ENCODE measurements around the gene TSEN15. TPM values are rescaled to one million over a fixed set of nuclear protein-coding genes. Genes with fewer than 3 reads are reported as not detected.

TSEN15 gene
- total and polyA plus RNA-seq, 4 donors, result 9.1 to 21.9 (median 19.3) TPM

DNA sequence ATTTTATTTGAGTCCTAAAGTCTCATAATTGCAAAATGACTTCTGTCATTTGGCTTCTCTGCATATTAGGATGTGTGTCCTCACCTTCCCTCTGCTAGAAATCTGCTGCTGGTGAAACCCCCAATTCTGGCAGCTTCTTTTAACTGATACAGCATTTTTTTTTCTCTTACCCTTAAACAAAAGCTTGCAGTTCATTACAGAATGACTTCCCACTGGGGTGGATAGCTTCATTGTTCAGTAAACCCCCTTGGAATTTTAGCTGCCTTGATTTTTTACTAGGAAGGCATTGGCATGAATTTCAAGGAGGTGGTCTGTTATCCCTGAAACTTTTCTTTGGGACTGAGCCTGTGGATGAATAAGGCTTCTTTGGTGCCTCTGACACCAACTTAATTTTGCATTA is 16.8 kb downstream of the TSEN15 start:
- no peak for TF ChIP-seq NR2F2 (IDR thresholded peaks at IDR 0.05)
- no peak for TF ChIP-seq GABPA (IDR thresholded peaks at IDR 0.05 in 1 of 2, conservative IDR thresholded peaks at IDR 0.05 in 1 of 2)
- TF ChIP-seq, protein P1, sequence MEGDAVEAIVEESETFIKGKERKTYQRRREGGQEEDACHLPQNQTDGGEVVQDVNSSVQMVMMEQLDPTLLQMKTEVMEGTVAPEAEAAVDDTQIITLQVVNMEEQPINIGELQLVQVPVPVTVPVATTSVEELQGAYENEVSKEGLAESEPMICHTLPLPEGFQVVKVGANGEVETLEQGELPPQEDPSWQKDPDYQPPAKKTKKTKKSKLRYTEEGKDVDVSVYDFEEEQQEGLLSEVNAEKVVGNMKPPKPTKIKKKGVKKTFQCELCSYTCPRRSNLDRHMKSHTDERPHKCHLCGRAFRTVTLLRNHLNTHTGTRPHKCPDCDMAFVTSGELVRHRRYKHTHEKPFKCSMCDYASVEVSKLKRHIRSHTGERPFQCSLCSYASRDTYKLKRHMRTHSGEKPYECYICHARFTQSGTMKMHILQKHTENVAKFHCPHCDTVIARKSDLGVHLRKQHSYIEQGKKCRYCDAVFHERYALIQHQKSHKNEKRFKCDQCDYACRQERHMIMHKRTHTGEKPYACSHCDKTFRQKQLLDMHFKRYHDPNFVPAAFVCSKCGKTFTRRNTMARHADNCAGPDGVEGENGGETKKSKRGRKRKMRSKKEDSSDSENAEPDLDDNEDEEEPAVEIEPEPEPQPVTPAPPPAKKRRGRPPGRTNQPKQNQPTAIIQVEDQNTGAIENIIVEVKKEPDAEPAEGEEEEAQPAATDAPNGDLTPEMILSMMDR (IDR thresholded peaks at IDR 0.05; ENCODE audit: low read depth, low read length, missing input control), result no peak
- TF ChIP-seq RXRA (IDR thresholded peaks at IDR 0.05), result no peak
- TF ChIP-seq, protein P2, sequence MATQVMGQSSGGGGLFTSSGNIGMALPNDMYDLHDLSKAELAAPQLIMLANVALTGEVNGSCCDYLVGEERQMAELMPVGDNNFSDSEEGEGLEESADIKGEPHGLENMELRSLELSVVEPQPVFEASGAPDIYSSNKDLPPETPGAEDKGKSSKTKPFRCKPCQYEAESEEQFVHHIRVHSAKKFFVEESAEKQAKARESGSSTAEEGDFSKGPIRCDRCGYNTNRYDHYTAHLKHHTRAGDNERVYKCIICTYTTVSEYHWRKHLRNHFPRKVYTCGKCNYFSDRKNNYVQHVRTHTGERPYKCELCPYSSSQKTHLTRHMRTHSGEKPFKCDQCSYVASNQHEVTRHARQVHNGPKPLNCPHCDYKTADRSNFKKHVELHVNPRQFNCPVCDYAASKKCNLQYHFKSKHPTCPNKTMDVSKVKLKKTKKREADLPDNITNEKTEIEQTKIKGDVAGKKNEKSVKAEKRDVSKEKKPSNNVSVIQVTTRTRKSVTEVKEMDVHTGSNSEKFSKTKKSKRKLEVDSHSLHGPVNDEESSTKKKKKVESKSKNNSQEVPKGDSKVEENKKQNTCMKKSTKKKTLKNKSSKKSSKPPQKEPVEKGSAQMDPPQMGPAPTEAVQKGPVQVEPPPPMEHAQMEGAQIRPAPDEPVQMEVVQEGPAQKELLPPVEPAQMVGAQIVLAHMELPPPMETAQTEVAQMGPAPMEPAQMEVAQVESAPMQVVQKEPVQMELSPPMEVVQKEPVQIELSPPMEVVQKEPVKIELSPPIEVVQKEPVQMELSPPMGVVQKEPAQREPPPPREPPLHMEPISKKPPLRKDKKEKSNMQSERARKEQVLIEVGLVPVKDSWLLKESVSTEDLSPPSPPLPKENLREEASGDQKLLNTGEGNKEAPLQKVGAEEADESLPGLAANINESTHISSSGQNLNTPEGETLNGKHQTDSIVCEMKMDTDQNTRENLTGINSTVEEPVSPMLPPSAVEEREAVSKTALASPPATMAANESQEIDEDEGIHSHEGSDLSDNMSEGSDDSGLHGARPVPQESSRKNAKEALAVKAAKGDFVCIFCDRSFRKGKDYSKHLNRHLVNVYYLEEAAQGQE (IDR thresholded peaks at IDR 0.05), result no peak
- TF ChIP-seq FOXA2 (IDR thresholded peaks at IDR 0.05), result no peak
- no peak for TF ChIP-seq HNF4G (IDR thresholded peaks at IDR 0.05)
- TF ChIP-seq EGR1 (IDR thresholded peaks at IDR 0.05; ENCODE audit: low read depth in 2 of 2), result no peak
- no peak for TF ChIP-seq SP1 (IDR thresholded peaks at IDR 0.05)
- TF ChIP-seq YY1 (IDR thresholded peaks at IDR 0.05), result no peak
- TF ChIP-seq FOXA1 (IDR thresholded peaks at IDR 0.05), result no peak
- TF ChIP-seq TAF1 (conservative IDR thresholded peaks at IDR 0.05), result no peak
- TF ChIP-seq RAD21 (IDR thresholded peaks at IDR 0.05), result no peak
- TF ChIP-seq HNF4A (conservative IDR thresholded peaks at IDR 0.05), result no peak
- no peak for TF ChIP-seq JUND (IDR thresholded peaks at IDR 0.05)
- TF ChIP-seq, protein P3, sequence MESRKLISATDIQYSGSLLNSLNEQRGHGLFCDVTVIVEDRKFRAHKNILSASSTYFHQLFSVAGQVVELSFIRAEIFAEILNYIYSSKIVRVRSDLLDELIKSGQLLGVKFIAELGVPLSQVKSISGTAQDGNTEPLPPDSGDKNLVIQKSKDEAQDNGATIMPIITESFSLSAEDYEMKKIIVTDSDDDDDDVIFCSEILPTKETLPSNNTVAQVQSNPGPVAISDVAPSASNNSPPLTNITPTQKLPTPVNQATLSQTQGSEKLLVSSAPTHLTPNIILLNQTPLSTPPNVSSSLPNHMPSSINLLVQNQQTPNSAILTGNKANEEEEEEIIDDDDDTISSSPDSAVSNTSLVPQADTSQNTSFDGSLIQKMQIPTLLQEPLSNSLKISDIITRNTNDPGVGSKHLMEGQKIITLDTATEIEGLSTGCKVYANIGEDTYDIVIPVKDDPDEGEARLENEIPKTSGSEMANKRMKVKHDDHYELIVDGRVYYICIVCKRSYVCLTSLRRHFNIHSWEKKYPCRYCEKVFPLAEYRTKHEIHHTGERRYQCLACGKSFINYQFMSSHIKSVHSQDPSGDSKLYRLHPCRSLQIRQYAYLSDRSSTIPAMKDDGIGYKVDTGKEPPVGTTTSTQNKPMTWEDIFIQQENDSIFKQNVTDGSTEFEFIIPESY (IDR thresholded peaks at IDR 0.05), result no peak
- TF ChIP-seq, protein P4, sequence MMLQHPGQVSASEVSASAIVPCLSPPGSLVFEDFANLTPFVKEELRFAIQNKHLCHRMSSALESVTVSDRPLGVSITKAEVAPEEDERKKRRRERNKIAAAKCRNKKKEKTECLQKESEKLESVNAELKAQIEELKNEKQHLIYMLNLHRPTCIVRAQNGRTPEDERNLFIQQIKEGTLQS (IDR thresholded peaks at IDR 0.05), result no peak
- TF ChIP-seq, protein P5, sequence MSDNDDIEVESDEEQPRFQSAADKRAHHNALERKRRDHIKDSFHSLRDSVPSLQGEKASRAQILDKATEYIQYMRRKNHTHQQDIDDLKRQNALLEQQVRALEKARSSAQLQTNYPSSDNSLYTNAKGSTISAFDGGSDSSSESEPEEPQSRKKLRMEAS (IDR thresholded peaks at IDR 0.05), result no peak
- DNase-seq (ENCODE audit: low spot score), result no peak
- H3K27me3 ChIP-seq (ENCODE audit: control insufficient read depth in 4 of 4, insufficient read depth in 4 of 4, low read length in 3 of 4), result no peaks in the 10 kb centered on the region
- no peaks in the 10 kb centered on the region for H3K9me3 ChIP-seq (ENCODE audit: control insufficient read depth in 4 of 4, low read length in 3 of 4)
- H3K9ac ChIP-seq (ENCODE audit: low read depth in 1 of 2, low read length in 2 of 2), result no peak overlapping the region
- H3K36me3 ChIP-seq (ENCODE audit: control insufficient read depth in 4 of 4, insufficient read depth in 3 of 4, low read depth in 1 of 4, low read length in 3 of 4), result peaks cover 0 to 6% (median 4%) of the 10 kb centered on the region in 4 donors
- no peak overlapping the region for H3K4me3 ChIP-seq (ENCODE audit: low read depth in 1 of 3, low read length in 3 of 3)
- H3K27ac ChIP-seq (ENCODE audit: low read depth in 1 of 2, low read length in 2 of 2), result no peak overlapping the region
- H3K4me1 ChIP-seq (ENCODE audit: control insufficient read depth in 4 of 4, insufficient read depth in 4 of 4, low read length in 3 of 4), result no peaks in the 10 kb centered on the region

Measured in liver (tissue), 9 donors.